Skeletal muscle cell (primary cell): Measurements from ENCODE around the gene TOR1AIP1.
"Not testable (repeated sequence)": the region's sequence is repeated elsewhere in the genome, so short reads cannot be mapped to it uniquely, and the experiment has no call there.

Experiments
- DNase-seq: peaks from one replicate; pipeline ENCODE4 v3.0.0-alpha.2; 2010; ENCODE audit warnings: low read depth
- H3K4me3 ChIP-seq: 2 replicates; pipeline ENCODE4 v1.5.1; 2011; ENCODE audit warnings: low read depth, mild to moderate bottlenecking, control low read depth, low read length, moderate library complexity

Gene TOR1AIP1

DNA sequence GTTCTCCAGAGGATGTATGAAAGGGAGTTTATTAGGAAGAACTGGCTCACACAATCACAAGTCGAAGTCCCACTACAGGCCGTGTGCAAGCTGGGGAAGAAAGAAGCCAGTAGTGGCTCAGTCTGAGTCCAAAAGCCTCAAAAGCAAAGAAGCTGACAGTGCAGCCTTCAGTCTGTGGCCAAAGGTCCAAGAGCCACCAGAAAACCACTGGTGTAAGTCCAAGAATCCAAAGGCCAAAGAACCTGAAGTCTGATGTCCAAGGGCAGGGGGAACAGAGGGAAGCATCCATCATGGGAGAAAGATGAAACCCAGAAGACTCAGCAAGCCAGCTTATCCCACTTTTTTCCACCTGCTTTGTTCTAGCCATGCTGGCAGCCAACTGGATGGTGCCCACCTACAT lies 51.1 kb downstream of the TOR1AIP1 start:
- DNase-seq, result no peak
- no peak overlapping the region for H3K4me3 ChIP-seq

DNA sequence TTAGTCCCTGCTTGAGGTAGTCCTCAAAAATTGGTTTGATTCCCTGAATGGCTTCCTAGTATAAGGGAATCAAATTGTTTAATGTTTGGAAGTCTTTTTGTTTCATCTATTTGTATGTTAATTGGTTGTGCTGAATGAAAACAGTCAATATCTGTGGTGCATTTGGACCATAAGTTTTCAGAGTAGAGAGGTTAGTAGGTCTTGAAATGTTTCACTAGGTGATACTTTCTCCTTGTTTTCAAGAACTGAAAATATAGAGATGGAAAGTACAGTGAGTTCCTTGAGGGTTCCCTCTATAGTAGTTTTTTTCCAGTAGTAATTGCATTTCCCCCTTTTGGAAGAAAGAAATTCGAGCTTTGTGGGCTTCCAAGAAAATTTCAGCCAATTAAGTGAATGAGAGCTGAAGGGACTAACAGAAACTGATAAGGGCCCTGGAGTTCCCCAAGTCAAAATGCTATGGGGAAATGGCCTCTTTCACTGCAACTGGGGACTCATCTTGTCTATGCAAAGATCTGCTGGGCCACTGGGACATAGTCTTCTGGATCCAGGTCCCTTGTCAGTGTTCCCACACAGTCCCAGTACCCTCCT lies 53.9 kb downstream of the TOR1AIP1 start:
- no peak overlapping the region for H3K4me3 ChIP-seq
- no peak for DNase-seq

DNA sequence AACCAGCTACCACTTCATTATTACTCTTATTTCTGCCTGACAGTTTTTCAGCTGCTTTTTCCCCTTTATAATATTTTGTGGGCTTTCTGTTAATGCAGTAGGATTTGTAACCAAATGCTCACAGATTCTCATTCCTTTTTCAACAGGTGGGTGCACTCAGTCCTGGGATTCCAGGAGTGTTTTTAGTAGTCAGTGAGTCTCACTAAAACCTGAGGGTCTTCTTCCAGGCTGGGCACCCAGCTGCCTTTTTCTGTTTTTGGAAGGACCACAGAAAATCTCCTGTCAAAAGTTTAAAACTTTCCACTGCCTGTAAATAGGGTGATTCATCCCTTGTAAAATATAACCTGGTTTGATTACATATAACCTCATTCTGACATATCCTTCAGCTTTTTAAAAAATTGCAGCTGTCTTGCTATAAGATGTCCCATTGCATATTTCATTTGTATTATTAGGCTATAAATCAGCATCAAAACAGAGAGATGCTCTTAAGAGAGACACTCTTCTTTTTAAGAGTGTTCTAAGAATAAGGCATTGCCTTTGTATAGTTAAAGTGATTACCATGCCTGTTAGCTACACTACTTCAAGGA lies 55.7 kb downstream of the TOR1AIP1 start:
- no peak for DNase-seq

DNA sequence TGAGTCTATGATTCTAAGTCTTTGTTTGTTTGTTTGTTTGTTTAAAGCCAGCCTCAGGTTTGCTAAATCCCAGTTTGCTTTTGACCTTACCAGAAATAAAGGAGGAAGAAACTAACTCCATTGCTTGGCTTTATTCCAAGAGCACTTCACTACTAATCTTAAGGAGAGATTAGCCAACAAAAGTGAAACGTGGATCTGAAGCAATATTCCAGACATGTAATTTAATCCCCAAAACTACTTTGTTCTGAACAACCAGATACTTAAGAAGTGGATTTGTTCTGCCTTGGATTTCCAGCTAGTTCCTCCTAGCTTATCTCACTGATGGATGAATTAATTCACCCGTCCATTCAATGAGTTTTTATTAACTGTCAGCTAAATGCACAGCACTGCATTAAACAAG lies 56.7 kb downstream of the TOR1AIP1 start:
- DNase-seq, result peak; percentile 16
- H3K4me3 ChIP-seq, result no peak overlapping the region

More for the DNA sequence above, 55.7 kb downstream of the TOR1AIP1 start:
- H3K4me3 ChIP-seq, result no peak overlapping the region

DNA sequence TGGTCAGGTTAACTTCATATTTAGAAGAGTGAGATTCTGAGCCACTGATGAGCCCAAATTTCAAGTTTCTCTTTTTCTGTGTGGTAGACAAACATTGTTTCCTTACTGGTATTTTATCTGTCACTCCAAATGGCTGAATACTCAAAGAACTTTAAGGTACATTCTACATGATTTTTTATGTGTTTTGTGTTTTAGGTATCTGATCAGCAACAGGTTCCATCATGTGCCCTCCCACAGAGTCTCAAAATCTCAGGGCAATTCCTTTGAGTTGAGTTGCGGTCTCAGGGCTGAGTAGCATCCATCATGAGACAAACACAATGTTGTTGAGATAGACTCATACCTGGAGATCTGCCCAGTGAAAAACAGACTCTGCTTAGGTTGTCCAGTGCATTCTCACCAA lies 57.9 kb downstream of the TOR1AIP1 start:
- H3K4me3 ChIP-seq, result no peak overlapping the region
- no peak for DNase-seq

DNA sequence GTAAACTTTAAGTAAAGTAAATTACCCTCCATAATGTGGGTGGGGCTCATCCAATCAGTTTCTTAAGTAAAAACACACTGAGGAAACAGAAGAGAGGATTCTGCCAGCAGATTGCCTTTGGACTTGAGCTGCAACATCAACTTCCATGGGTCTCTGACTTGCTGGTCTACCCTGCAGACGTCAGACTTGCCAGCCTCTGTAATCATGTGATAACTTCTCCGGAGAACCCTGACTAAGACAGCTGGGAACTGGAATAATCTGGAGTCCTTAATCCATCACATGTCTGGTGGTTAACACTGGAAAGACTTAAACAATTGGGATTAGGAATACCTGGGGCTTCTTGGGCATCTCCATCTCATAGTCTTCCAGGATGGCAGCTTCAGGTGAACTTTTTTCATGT lies 59.4 kb downstream of the TOR1AIP1 start:
- no peak for DNase-seq
- no peak overlapping the region for H3K4me3 ChIP-seq

DNA sequence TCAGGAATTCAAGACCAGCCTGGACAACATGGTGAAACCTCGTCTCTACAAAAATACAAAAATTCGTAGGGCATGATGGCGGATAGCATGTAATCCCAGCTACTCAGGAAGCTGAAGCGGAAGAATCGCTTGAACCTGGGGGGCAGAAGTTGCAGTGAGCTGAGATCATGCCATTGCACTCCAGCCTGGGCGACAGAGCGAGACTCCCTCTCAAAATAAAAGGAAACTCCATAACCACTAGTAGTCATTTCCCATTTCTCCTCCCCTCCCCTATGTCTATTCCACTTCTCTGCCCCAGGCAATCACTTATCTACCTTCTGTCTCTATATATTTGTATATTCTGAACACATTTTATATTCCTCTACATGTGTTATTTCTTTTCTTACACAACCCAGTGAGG lies 68.6 kb downstream of the TOR1AIP1 start:
- H3K4me3 ChIP-seq, result no peak overlapping the region
- no peak for DNase-seq

DNA sequence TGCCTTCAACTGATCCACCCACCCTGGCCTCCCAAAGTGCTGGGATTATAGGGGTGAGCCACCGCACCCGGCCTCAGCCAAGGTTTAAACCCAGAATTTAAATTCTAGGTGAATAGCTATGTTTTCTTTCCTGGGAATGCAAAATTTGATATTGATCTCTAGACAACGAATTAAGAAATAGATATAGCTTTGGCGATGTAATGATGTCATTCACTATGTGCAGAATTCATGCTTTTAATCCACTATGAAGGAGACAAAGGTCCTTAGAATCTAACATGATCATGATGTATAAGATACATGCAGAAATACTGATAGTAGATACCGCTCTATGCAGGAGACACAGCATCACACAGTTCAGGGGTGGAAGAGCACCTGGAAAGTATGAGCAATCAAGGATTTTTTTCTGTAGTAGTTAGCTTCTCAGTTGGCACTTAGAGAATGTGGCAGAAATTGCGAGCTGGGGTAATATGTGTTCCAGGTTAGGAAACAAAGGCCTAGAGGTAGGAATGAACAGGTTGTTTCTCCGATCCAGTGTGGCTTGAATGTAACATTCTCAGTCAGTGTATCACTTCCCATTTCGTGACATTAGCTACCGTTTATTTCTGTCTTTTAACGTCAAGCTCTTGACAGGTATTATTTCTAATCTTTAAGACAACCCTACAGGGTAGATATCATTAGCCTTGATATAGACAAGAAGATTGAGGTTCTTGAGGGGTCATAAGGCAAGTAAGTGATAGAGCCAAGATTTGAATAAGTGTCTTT lies 69.5 kb downstream of the TOR1AIP1 start:
- DNase-seq, result no peak
- no peak overlapping the region for H3K4me3 ChIP-seq

DNA sequence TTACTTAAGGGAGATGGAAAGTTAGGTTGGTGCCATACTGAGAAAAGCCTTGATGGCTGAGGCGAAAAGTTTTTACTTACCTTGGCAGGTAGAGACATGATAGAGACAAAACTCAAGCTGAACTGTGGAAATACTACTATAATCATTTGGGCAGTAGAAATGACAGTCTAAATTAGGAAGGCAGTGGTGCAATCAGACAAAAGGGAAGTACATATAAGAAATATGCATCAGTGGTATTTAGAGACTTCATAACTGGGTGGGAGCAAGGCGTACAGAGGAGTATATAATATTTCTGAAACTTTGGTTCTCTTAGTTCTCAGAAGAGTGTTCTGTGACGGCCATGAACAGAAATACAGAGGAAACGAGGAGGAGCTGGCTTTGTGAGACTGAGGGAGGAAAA lies 70.1 kb downstream of the TOR1AIP1 start:
- DNase-seq, result no peak
- H3K4me3 ChIP-seq, result no peak overlapping the region

DNA sequence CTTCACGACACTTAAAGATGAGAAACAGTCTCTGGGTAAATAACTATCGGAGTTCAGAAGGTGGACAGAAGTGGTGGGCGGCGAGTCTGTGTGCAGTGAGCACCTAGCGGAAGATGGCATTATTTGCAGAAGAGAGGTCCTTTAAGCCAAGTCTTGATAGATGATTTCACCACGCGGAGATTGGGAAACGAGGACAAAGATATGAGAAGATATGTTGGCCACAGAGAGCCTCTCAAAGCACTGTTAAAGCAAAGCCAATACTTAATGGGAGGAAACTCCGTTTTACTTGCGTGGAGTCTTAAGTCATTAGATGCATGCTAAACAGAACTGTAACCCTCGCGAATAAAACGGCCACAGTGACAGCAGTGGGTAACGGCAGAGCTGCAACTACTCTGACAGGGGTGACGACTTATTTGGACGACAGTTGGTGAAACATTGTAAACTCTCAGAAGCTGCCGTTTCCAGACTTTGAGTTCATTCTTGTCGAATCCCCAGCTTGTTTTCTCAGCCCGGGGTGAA lies 71.9 kb downstream of the TOR1AIP1 start:
- H3K4me3 ChIP-seq, result peak overlapping the region; percentile 91
- peak; percentile 18 for DNase-seq

DNA sequence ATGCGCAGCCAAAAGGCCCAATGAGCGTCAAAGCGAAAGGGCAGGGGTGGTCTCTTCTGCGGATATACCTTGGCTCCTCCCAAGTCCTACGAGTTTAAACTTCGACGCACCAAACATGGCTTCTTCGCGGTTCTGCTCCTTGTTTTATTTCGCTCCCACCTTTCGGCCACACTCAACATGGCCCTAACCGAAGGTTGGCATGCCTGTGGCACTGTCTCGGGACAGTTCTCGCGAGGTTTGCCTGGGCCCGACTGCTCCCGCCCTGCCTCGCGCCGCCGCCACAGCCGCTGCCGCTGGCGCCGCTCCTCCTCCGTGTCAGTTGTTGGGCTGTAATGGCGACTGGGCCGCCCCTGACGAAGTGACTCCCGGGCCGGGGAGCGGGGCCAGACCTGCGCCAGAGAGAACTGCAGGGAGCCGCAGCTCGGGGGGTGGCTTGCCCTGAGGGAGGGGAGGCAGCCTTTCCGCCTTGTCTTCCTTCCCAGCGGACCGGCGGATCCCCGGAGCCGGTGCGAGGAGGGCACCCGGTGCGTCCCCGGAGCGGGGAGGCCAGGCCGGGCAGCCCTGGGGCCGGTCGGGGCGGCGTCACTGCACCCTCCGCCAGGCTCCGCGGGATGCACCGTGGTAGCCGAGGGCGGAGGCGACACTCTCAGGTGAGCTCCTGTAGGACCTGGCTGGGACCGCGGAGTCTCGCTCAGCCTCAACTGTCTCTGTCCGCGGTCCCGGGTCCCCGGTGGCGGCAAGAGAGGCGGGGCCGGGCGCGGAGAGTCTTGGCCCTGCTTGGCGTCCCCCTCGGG lies 72.6 kb downstream of the TOR1AIP1 start, which contains the start of gene CEP350:
CEP350 (plus strand) TSS at position 318 of the 794 bp plus-strand sequence. CDS start 31,372 bp downstream, outside the sequence.
- DNase-seq, result peak; percentile 98
- peak within 1 kb of the TSS; percentile 91 for H3K4me3 ChIP-seq

DNA sequence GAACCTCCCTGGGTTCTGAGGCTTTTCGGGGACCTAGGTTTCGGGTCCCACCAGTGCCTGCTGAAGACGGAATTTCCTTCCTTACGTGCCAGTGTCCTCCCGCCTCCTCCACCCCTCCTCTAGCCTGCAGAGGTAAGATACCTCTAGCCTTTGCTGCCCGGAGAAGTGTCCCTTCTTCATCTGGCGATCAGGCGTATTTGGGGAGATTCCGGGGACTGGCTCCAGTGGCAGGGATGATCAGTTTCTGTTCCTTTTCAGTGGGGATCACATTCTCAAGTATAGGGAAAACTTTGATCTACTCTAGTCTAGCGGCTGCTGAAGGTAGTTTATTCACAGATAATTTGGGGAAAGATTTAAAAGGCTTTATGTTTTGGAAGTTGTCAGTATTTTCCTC lies 73.2 kb downstream of the TOR1AIP1 start:
- peak overlapping the region; percentile 91 for H3K4me3 ChIP-seq
- no peak for DNase-seq

DNA sequence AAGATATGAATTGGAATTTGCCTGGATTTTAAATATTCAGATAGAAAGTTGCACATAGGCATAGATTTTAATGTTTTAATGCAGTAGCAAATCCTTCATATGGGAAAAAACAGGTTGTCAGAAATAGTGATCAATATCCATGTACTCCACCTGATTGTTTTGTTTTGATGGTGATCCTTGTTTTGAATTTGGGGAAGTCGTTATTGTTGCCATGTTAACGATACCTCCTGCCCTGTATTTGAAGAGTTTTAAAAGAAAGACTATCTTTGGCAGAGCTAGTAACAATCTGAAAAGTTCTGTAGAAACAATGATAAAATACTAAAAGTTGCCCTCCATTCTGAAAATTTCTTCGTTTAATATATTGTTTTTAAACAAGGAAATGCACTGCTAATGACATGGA lies 73.6 kb downstream of the TOR1AIP1 start:
- DNase-seq, result no peak
- peak overlapping the region; percentile 91 for H3K4me3 ChIP-seq

DNA sequence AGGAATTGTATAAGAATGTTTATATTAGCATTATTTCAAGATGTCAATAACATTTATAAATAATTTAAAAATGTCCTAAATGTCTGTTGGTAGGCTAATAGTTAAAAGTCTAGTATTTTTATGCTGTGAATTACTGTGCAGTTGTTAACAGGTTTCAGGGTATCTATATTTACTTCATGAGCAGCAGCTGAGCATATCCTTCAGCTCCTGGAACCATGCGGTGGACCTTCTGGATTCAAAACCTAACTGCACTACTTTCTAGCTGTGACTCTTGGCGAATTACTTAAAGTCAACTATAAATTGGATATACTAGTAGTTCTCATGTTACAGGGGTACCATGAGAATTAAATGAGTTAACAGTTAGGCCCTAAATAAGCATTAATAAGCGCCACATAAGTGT lies 76.3 kb downstream of the TOR1AIP1 start:
- DNase-seq, result no peak
- no peak overlapping the region for H3K4me3 ChIP-seq

DNA sequence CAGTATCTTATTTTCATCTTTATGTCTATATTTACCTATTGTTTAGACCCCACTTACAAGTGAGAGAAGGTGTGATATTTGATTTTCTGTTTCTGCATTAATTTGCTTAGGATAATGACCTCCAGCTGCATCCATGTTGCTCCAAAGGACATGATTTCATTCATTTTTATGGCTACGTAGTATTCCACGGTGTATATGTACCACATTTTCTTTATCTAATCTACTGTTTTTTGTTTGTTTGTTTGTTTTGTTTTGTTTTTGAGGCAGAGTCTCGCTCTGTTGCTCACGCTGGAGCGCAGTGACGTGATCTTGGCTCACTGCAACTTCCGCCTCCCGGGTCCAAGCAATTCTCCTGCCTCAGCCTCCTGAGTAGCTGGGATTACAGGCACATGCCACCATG lies 80.1 kb downstream of the TOR1AIP1 start:
- H3K4me3 ChIP-seq, DNase-seq: not testable (repeated sequence)

DNA sequence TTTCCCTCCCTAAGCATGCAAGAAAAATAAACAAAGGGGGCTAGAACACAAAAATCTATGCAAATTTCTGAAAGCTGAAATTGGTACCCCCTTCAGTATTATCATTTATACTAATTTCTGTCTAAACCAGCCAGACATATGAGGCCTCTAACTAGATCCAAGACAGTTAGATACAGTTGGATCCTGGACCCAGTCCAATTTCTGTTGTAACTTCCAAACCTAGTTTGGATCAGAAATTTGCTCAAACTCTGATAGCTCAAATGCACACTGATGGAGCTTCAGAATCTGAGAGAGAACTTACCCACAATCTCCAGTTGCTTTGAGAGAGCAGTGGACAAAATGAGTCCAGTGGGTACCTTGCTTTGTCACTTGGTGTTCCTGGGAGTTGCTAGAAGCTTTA lies 84.5 kb downstream of the TOR1AIP1 start:
- DNase-seq, result no peak
- no peak overlapping the region for H3K4me3 ChIP-seq

DNA sequence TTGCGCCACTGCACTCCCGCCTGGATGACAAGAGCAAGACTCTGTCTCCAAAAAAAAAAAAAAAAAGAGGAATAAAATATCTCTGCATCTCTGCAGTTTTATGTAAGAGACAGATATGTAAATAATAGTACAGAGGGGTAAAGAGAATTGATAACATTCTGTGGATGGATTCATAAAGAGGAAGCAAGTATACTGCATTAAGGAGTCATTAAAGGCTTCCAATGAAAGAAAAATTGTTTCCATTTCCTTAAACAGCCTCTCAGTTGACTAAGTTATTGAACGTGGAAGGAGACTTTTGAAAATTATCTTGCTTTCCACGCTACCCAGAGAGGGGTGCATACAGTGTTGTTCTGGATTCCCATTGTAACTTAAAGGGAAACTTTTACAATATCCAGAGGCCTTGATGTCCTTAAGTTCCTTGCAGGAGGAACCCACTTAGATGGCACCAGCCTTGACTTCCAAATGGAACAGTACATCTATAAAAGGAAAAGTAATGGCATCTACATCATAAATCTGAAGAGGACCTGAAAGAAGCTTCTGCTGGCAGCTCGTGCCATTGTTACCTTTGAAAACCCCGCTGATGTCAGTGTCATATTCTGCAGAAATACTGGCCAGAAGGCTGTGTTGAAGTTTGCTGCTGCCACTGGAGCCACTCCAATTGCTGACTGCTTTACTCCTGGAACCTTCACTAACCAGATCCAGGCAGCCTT lies 86.4 kb downstream of the TOR1AIP1 start:
- H3K4me3 ChIP-seq, result no peak overlapping the region
- DNase-seq, result no peak

DNA sequence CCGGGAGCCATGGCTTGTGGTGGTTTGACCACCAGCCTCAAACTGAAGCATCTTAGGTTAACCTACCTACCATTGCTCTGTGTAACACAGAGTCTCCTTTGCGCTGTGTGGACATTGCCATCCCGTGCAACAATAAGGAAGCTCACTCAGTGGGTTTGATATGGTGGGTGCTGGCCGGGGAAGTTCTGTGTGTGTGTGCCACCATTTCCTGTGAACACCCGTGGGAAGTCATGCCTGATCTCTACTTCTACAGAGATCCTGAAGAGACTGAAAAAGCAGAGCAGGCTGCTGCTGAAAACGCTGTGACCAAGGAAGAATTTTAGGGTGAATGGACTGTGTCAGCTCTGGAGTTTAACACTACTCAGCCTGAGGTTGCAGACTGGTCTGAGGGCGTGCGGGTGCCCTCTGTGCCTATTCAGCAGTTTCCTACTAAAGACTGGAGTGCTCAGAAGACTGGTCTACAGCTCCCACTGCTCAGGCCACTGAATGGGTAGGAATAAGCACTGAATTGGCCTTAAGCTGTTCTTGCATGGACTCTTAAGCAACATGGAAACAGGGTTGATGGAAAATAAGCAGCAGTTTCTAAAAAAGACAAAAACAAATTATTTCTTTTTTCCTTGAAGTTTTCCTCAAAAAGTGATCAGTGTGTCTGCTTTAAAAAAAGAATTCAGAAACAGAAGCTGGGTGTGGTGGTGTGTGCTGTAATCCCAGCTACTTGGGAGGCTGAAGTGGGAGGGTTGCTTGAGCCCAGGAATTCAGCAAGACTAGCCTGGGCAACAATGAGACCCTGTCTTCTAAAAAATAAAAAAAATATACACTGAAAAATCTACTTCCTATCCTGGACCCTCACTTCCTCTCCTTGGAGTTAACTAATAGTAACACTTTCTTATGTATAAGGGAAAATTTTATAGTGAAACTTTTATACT lies 87.2 kb downstream of the TOR1AIP1 start:
- no peak for DNase-seq
- no peak overlapping the region for H3K4me3 ChIP-seq
